Mesenchymal stem cell (in vitro differentiated cells and primary cell): ENCODE measurements around the gene STMP1.

ENCODE experiments used
- DNase-seq: peaks from one replicate; pipeline ENCODE4 v3.0.0-alpha.2; 2013
- H2AFZ ChIP-seq: one replicate; pipeline ENCODE4 v1.6.1; 2013; ENCODE audit warnings: low read depth, mild to moderate bottlenecking, control low read depth, inconsistent platforms, low read length, moderate library complexity
- H2AK5ac ChIP-seq: 2 replicates; pipeline ENCODE4 v1.6.1; 2013; ENCODE audit warnings: low read length, moderate library complexity, mild to moderate bottlenecking, inconsistent platforms; ENCODE audit not compliant: severe bottlenecking
- H2BK120ac ChIP-seq: one replicate; pipeline ENCODE4 v1.6.1; 2013; ENCODE audit warnings: low read depth, mild to moderate bottlenecking, inconsistent platforms, low read length, moderate library complexity
- H2BK12ac ChIP-seq, 2 experiments: one replicate each; pipeline ENCODE4 v1.6.1; 2013; ENCODE audit warnings: inconsistent platforms in 2 of 2, low read length in 2 of 2, mild to moderate bottlenecking in 2 of 2, moderate library complexity in 2 of 2, control low read depth in 1 of 2
- H2BK15ac ChIP-seq: one replicate; pipeline ENCODE4 v1.6.1; 2013; ENCODE audit warnings: mild to moderate bottlenecking, low read depth, inconsistent platforms; ENCODE audit not compliant: poor library complexity, severe bottlenecking
- H2BK5ac ChIP-seq: 2 replicates; pipeline ENCODE4 v1.6.1; 2013; ENCODE audit warnings: low read depth, mild to moderate bottlenecking, low read length, control low read depth, inconsistent platforms; ENCODE audit not compliant: poor library complexity, severe bottlenecking
- H3K14ac ChIP-seq, 2 experiments: one replicate each; pipeline ENCODE4 v1.6.1; 2013; ENCODE audit warnings: inconsistent platforms in 2 of 2, low read length in 2 of 2, control low read depth in 1 of 2, mild to moderate bottlenecking in 1 of 2, moderate library complexity in 1 of 2
- H3K18ac ChIP-seq, 2 experiments: one replicate each; pipeline ENCODE4 v1.6.1; 2013; ENCODE audit warnings: inconsistent platforms in 2 of 2, low read length in 2 of 2, control low read depth in 1 of 2, low read depth in 1 of 2, mild to moderate bottlenecking in 1 of 2
- H3K23ac ChIP-seq, 2 experiments: one replicate each; pipeline ENCODE4 v1.6.1; 2013; ENCODE audit warnings: inconsistent platforms in 2 of 2, low read length in 2 of 2, mild to moderate bottlenecking in 2 of 2, moderate library complexity in 2 of 2, control low read depth in 1 of 2
- H3K27ac ChIP-seq: 2 replicates; pipeline ENCODE4 v1.5.1; 2013; ENCODE audit warnings: mild to moderate bottlenecking, moderate library complexity, low read length, control low read depth, inconsistent platforms; ENCODE audit not compliant: poor library complexity, severe bottlenecking
- H3K27me3 ChIP-seq, 2 experiments: 2 replicates each; pipeline versions ENCODE4 v1.6.1 to v1.7.0; 2013; ENCODE audit warnings: low read length in 2 of 2, mild to moderate bottlenecking in 2 of 2, moderate library complexity in 2 of 2, control low read depth in 1 of 2, inconsistent platforms in 1 of 2; ENCODE audit not compliant: control insufficient read depth in 1 of 2, insufficient read depth in 1 of 2
- H3K36me3 ChIP-seq, 2 experiments: 2 replicates each; pipeline versions ENCODE4 v1.6.1 to v1.7.0; 2013; ENCODE audit warnings: low read length in 2 of 2, control low read depth in 1 of 2, inconsistent platforms in 1 of 2, low read depth in 1 of 2, mild to moderate bottlenecking in 1 of 2; ENCODE audit not compliant: insufficient read depth in 2 of 2, control insufficient read depth in 1 of 2
- H3K4ac ChIP-seq, 2 experiments: one replicate each; pipeline ENCODE4 v1.6.1; 2013; ENCODE audit warnings: inconsistent platforms in 2 of 2, low read length in 2 of 2, mild to moderate bottlenecking in 2 of 2, moderate library complexity in 2 of 2, control low read depth in 1 of 2, low read depth in 1 of 2
- H3K4me1 ChIP-seq: 2 replicates; pipeline ENCODE4 v1.6.1; 2013; ENCODE audit warnings: low read depth, low read length, control low read depth; ENCODE audit not compliant: control insufficient read depth, insufficient read depth
- H3K4me2 ChIP-seq: 2 replicates; pipeline ENCODE4 v1.6.1; 2013; ENCODE audit warnings: low read length, mild to moderate bottlenecking, inconsistent platforms; ENCODE audit not compliant: poor library complexity, severe bottlenecking
- H3K4me3 ChIP-seq, 2 experiments: 2 replicates each; pipeline versions ENCODE4 v1.5.1 to v1.7.0; 2013; ENCODE audit warnings: low read length in 2 of 2, mild to moderate bottlenecking in 2 of 2, control low read depth in 1 of 2, low read depth in 1 of 2; ENCODE audit not compliant: insufficient read depth in 1 of 2
- H3K79me1 ChIP-seq: replicated peaks from 2 replicates; pipeline ENCODE4 v1.6.1; 2013; ENCODE audit warnings: mild to moderate bottlenecking, control low read depth, low read length, inconsistent platforms; ENCODE audit not compliant: poor library complexity, severe bottlenecking
- H3K9ac ChIP-seq: 2 replicates; pipeline ENCODE4 v1.7.0; 2013; ENCODE audit warnings: mild to moderate bottlenecking, low read length, moderate library complexity
- H3K9me3 ChIP-seq: 2 replicates; pipeline ENCODE4 v1.7.0; 2013; ENCODE audit warnings: mild to moderate bottlenecking, low read length; ENCODE audit not compliant: control insufficient read depth
- H4K8ac ChIP-seq: one replicate; pipeline ENCODE4 v1.6.1; 2013; ENCODE audit warnings: inconsistent platforms, mild to moderate bottlenecking, low read length, moderate library complexity
- H4K91ac ChIP-seq: one replicate; pipeline ENCODE4 v1.6.1; 2013; ENCODE audit warnings: mild to moderate bottlenecking, low read length, inconsistent platforms
- WGBS: methylation state at CpG from one replicate; pipeline ENCODE4 v1.1.7; 2013; ENCODE audit warnings: mixed read lengths; 5-methylcytosine and 5-hydroxymethylcytosine counted together

The STMP1 gene

DNA sequence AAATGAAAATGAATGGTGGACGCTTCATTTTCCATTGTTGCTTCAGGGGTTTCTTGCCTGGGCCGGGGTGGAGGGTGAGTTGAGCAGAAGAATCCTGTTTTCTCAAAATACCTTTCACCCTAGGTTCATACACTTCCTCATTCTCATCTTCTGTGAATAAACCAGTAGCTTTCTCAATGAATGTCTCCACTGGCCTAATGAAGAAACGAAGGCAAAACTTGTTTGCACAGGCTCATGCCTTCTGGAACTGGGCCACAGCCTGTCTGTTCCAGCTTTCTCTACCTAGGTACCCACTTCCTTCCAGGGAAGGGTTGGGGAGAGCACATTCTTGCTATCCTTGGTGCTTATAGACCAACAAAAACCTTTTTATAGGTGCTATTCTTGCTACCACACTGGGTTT is 21.3 kb downstream of the STMP1 start:
- H2BK12ac ChIP-seq: no peak overlapping the region
- peaks cover 28% of the 10 kb centered on the region for H3K79me1 ChIP-seq
- H2AFZ ChIP-seq: no peak overlapping the region
- WGBS: 94% methylated on average over 3 of the region's 3 CpGs
- H3K14ac ChIP-seq: no peak overlapping the region
- no peak overlapping the region for H3K18ac ChIP-seq
- H3K9me3 ChIP-seq: no peaks in the 10 kb centered on the region
- DNase-seq: no peak
- no peaks in the 10 kb centered on the region for H3K27me3 ChIP-seq
- no peak overlapping the region for H2BK120ac ChIP-seq
- no peak overlapping the region for H4K8ac ChIP-seq
- no peak overlapping the region for H2BK15ac ChIP-seq
- no peak overlapping the region for H3K4me2 ChIP-seq
- no peak overlapping the region for H4K91ac ChIP-seq
- no peak overlapping the region for H2BK5ac ChIP-seq
- no peak overlapping the region for H3K4me3 ChIP-seq
- H3K4me1 ChIP-seq: peaks cover 7% of the 10 kb centered on the region
- H3K9ac ChIP-seq: no peak overlapping the region
- no peak overlapping the region for H3K23ac ChIP-seq
- H3K36me3 ChIP-seq: peaks cover 10 to 71% of the 10 kb centered on the region in 2 experiments
- no peak overlapping the region for H3K4ac ChIP-seq
- no peak overlapping the region for H2AK5ac ChIP-seq
- H3K27ac ChIP-seq: no peak overlapping the region

DNA sequence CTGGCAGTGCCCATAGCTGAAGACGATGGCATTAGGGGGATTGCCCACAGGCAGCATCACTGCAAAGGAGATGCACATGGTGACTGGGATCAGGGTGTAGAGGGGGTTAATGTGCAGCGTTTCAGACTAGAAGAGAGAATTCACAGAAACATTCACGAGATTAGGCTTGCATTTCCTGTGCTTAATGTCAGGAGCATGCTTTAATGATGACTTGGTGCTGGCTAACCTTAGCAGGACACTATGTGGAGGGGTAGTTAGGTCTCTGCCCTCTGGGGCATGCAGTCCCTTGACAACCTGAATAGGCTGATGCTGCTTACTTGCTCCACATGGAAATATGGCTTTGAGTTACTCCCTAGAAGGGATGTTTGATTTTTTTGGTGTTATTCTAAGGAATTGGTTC is 21.8 kb downstream of the STMP1 start:
- Histone ChIP-seq H3K9ac (no peak overlapping the region), H3K79me1 (peaks cover 28% of the 10 kb centered on the region), H4K8ac (no peak overlapping the region), H3K27ac (no peak overlapping the region), H3K27me3 (no peaks in the 10 kb centered on the region), H2BK5ac (no peak overlapping the region), H3K4me3 (no peak overlapping the region), H3K36me3 (peaks cover 12 to 76% of the 10 kb centered on the region in 2 experiments), H2BK15ac (no peak overlapping the region), H3K4me2 (no peak overlapping the region), H2BK120ac (no peak overlapping the region), H3K18ac (no peak overlapping the region), H2BK12ac (no peak overlapping the region), H3K23ac (peak overlapping the region in 1 of 2 experiments; percentile 66), H3K4ac (no peak overlapping the region), H4K91ac (no peak overlapping the region), H3K9me3 (no peaks in the 10 kb centered on the region), H3K4me1 (peaks cover 7% of the 10 kb centered on the region), H3K14ac (no peak overlapping the region), H2AK5ac (no peak overlapping the region), H2AFZ (no peak overlapping the region)
- peak; percentile 37 for DNase-seq
- WGBS: 33% methylated on average over 3 of the region's 3 CpGs

DNA sequence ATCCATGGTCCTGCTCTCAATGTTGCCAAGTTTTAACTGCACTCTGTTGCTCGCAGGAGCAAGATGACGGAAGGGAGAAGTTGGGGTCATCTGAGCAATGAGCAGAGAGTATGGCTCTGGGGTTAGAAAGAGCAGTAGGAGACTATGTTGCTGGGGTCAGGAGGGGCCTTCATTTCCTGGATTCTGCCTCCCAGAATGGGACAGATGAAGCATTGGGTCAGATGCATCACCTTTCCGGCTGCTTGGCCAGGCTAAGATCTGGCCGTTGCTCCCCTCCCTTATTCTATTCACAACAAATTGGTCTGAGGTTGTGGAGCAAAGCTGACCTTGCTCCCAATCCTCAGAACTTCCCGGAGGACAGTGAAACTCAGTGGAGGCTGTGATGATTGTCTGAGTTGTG is 22.4 kb downstream of the STMP1 start:
- no peak overlapping the region for H3K23ac ChIP-seq
- no peak overlapping the region for H2BK5ac ChIP-seq
- no peak overlapping the region for H3K14ac ChIP-seq
- H4K91ac ChIP-seq: no peak overlapping the region
- no peak overlapping the region for H3K18ac ChIP-seq
- H3K9ac ChIP-seq: no peak overlapping the region
- H3K4me3 ChIP-seq: no peak overlapping the region
- 90% methylated on average over 5 of the region's 5 CpGs for WGBS
- peaks cover 7% of the 10 kb centered on the region for H3K4me1 ChIP-seq
- no peak overlapping the region for H4K8ac ChIP-seq
- no peak overlapping the region for H2BK15ac ChIP-seq
- no peak overlapping the region for H3K27ac ChIP-seq
- no peak overlapping the region for H3K4ac ChIP-seq
- no peaks in the 10 kb centered on the region for H3K9me3 ChIP-seq
- no peak overlapping the region for H2BK12ac ChIP-seq
- H2AFZ ChIP-seq: no peak overlapping the region
- H2BK120ac ChIP-seq: no peak overlapping the region
- no peak overlapping the region for H2AK5ac ChIP-seq
- H3K4me2 ChIP-seq: no peak overlapping the region
- peaks cover 28% of the 10 kb centered on the region for H3K79me1 ChIP-seq
- no peak for DNase-seq
- H3K36me3 ChIP-seq: peaks cover 12 to 79% of the 10 kb centered on the region in 2 experiments
- no peaks in the 10 kb centered on the region for H3K27me3 ChIP-seq

DNA sequence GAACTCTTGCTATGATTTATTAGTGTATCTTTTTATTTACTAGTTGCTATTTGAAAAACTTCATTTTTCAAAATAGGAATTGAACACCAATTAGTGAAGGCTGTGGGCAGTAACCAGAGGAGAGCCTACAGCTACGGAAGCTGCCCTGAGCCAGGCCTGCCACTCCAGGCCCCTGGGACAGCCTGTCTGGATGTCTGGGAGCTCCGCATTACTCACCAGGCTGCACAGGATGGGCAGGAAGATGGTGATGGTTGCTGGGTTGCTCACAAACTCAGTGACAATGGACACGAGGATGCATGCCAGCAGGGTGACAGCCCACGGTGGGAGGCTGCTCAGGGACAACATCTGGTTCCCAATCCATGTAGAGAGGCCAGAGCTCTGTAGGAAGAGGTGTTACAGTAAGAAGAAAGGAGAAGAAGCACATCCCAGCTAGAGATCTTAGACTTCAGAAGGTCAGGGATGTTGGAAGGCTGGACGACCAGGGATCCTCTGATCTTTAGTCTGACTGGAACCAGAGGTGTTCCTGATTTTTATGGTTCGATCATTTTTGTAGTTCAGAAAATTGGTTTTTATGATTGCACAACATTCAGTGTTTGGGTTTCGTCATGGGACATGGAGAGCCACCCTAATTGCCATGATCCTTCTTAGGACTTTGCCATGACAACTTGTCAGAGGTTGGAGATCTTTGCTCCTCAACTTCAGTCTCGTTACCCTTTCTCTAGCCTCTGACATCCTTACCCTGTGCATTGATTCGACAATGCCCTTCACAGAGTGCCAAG is 23.2 kb downstream of the STMP1 start:
- Histone ChIP-seq H2AK5ac (no peak overlapping the region), H4K91ac (no peak overlapping the region), H2BK15ac (no peak overlapping the region), H4K8ac (peak overlapping the region; percentile 65), H3K9me3 (no peaks in the 10 kb centered on the region), H3K4me1 (peaks cover 8% of the 10 kb centered on the region), H3K79me1 (peaks cover 24% of the 10 kb centered on the region), H2BK12ac (no peak overlapping the region), H2BK120ac (no peak overlapping the region), H2BK5ac (no peak overlapping the region), H3K27me3 (no peaks in the 10 kb centered on the region), H3K18ac (no peak overlapping the region), H3K27ac (no peak overlapping the region), H3K4me3 (no peak overlapping the region), H3K14ac (no peak overlapping the region), H3K4me2 (no peak overlapping the region), H3K36me3 (peaks cover 12 to 78% of the 10 kb centered on the region in 2 experiments), H3K9ac (no peak overlapping the region), H3K4ac (no peak overlapping the region), H2AFZ (no peak overlapping the region), H3K23ac (no peak overlapping the region)
- peak; percentile 40 for DNase-seq
- 70% methylated on average over 7 of the region's 9 CpGs for WGBS
